ENCODE results near the gene HYCC1. TPM values are rescaled to one million over a fixed set of nuclear protein-coding genes. Genes with fewer than 3 reads are reported as not detected.
"Not testable (repeated sequence)": the region's sequence is repeated elsewhere in the genome, so short reads cannot be mapped to it uniquely, and the experiment has no call there.

The HYCC1 gene
- polyA plus RNA-seq, 3 donors, result 22.5 to 26.7 (median 24.3) TPM

GRCh38 chr7:22989643-22990587 lies 24.0 kb downstream of the HYCC1 start:
- DNase-seq (ENCODE audit: low read depth in 3 of 3, low spot score in 2 of 3), result no peak

- no peak for DNase-seq (ENCODE audit: low read depth in 3 of 3, low spot score in 2 of 3)
Measured at GRCh38 chr7:22985436-22985835, 28.5 kb downstream of the HYCC1 start.

- DNase-seq (ENCODE audit: low read depth in 3 of 3, low spot score in 2 of 3), result no peak
Measured at GRCh38 chr7:22983257-22983855, 30.6 kb downstream of the HYCC1 start.

GRCh38 chr7:22980422-22980821 lies 33.5 kb downstream of the HYCC1 start:
- no peak for DNase-seq (ENCODE audit: low read depth in 3 of 3, low spot score in 2 of 3)

GRCh38 chr7:22979861-22980260 lies 34.1 kb downstream of the HYCC1 start:
- DNase-seq (ENCODE audit: low read depth in 3 of 3, low spot score in 2 of 3), result no peak

GRCh38 chr7:22979251-22979650 lies 34.7 kb downstream of the HYCC1 start:
- no peak for DNase-seq (ENCODE audit: low read depth in 3 of 3, low spot score in 2 of 3)

GRCh38 chr7:22974636-22975035 lies 39.3 kb downstream of the HYCC1 start:
- not testable (repeated sequence) for DNase-seq (ENCODE audit: low read depth in 3 of 3, low spot score in 2 of 3)

GRCh38 chr7:22972207-22972606 lies 41.7 kb downstream of the HYCC1 start:
- no peak for DNase-seq (ENCODE audit: low read depth in 3 of 3, low spot score in 2 of 3)

GRCh38 chr7:22969010-22969431 lies 44.9 kb downstream of the HYCC1 start:
- DNase-seq (ENCODE audit: low read depth in 3 of 3, low spot score in 2 of 3), result no peak

Other genes with a start within 250 kb of the HYCC1 start
- 100 to 1,000 TPM; 463 to 545 (median 500) TPM for gene TOMM7, start 191.3 kb downstream of the HYCC1 start, polyA plus RNA-seq (ENCODE audit: insufficient read length in 3 of 3)
- 10 to 100 TPM; 47.9 to 55.4 (median 50.0) TPM for gene KLHL7, start 91.7 kb upstream of the HYCC1 start, polyA plus RNA-seq (ENCODE audit: insufficient read length in 3 of 3)
- gene NUP42, start 167.9 kb upstream of the HYCC1 start, polyA plus RNA-seq (ENCODE audit: insufficient read length in 3 of 3), result 10 to 100 TPM; 52.8 to 60.1 (median 53.9) TPM
- 10 to 100 TPM; 30.3 to 33.7 (median 31.8) TPM for gene GPNMB, start 232.6 kb upstream of the HYCC1 start, polyA plus RNA-seq (ENCODE audit: insufficient read length in 3 of 3)